ENCODE results near the gene CDK3. TPM values are rescaled to one million over a fixed set of nuclear protein-coding genes. Genes with fewer than 3 reads are reported as not detected.

CDK3 gene
- polyA plus RNA-seq, 1 experiment = 2.9 TPM

GRCh38 chr17:76000016-76000754 is 470 bp upstream of the CDK3 start:
- no peaks in the 10 kb centered on the region for H3K27me3 ChIP-seq (ENCODE audit: control insufficient read depth, insufficient read depth, low read length)
- no peak overlapping the region for H3K27ac ChIP-seq (ENCODE audit: low read depth, low read length)
- ChIA-PET POLR2A (interaction anchor here (0.6 kb wide), 1 partner anchor 288 kb away, joined by 5 read pairs; no protein-coding TSS in a partner anchor), CTCF (interaction anchor here (0.6 to 6.6 kb wide), 9 partner anchors 8 to 182 kb away, joined by 3 to 46 read pairs (median 4); partner anchors contain the start of gene MRPL38)
- TF ChIP-seq, protein P1, sequence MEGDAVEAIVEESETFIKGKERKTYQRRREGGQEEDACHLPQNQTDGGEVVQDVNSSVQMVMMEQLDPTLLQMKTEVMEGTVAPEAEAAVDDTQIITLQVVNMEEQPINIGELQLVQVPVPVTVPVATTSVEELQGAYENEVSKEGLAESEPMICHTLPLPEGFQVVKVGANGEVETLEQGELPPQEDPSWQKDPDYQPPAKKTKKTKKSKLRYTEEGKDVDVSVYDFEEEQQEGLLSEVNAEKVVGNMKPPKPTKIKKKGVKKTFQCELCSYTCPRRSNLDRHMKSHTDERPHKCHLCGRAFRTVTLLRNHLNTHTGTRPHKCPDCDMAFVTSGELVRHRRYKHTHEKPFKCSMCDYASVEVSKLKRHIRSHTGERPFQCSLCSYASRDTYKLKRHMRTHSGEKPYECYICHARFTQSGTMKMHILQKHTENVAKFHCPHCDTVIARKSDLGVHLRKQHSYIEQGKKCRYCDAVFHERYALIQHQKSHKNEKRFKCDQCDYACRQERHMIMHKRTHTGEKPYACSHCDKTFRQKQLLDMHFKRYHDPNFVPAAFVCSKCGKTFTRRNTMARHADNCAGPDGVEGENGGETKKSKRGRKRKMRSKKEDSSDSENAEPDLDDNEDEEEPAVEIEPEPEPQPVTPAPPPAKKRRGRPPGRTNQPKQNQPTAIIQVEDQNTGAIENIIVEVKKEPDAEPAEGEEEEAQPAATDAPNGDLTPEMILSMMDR (IDR thresholded peaks at IDR 0.05; ENCODE audit: low read depth, low read length) = peak; percentile 66
- no peak overlapping the region for H3K4me3 ChIP-seq (ENCODE audit: low read depth, low read length)
- no peak for DNase-seq (ENCODE audit: low read depth, low spot score)
- H3K9me3 ChIP-seq (ENCODE audit: control insufficient read depth, insufficient read depth, low read length) = no peaks in the 10 kb centered on the region

DNA sequence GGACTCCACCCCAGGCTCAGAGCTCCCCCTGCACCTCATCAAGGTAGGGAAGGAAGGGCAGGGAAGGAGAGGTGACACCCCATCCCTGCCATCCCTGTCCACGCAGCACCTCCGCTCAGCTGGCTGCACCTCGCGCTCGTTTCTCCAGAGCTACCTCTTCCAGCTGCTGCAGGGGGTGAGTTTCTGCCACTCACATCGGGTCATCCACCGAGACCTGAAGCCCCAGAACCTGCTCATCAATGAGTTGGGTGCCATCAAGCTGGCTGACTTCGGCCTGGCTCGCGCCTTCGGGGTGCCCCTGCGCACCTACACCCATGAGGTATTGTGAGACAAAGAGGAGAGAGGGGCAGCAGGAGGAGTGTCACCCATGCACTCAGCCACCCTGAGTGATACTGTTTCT is 1.4 kb downstream of the CDK3 start:
- ChIA-PET CTCF (interaction anchor here (0.6 to 6.6 kb wide), 6 partner anchors 10 to 98 kb away, joined by 3 to 46 read pairs (median 8); partner anchors contain the start of gene MRPL38), POLR2A (no interaction called here)

GRCh38 chr17:76003915-76004314 is 3.3 kb downstream of the CDK3 start:
- DNase-seq (ENCODE audit: low read depth, low spot score) = no peak
- CTCF ChIA-PET = interaction anchor here (0.5 to 6.6 kb wide), 7 partner anchors 10 to 100 kb away, joined by 3 to 57 read pairs (median 11); partner anchors contain the start of gene MRPL38

More for the DNA sequence above, 1.4 kb downstream of the CDK3 start:
- Histone ChIP-seq H3K9me3 (ENCODE audit: control insufficient read depth, insufficient read depth, low read length) (no peaks in the 10 kb centered on the region; the same call in 1 of the 2 replicates), H3K27ac (ENCODE audit: low read depth, low read length) (no peak overlapping the region), H3K27me3 (ENCODE audit: control insufficient read depth, insufficient read depth, low read length) (no peaks in the 10 kb centered on the region), H3K4me3 (ENCODE audit: low read depth, low read length) (no peak overlapping the region)
- no peak for DNase-seq (ENCODE audit: low read depth, low spot score)
- TF ChIP-seq, protein P1 (IDR thresholded peaks at IDR 0.05; ENCODE audit: low read depth, low read length) = no peak

GRCh38 chr17:76004750-76005262 is 4.2 kb downstream of the CDK3 start:
- Histone ChIP-seq H3K27me3 (ENCODE audit: control insufficient read depth, insufficient read depth, low read length) (no peaks in the 10 kb centered on the region), H3K4me3 (ENCODE audit: low read depth, low read length) (no peak overlapping the region), H3K9me3 (ENCODE audit: control insufficient read depth, insufficient read depth, low read length) (peaks cover 5% of the 10 kb centered on the region; the same call in 1 of the 2 replicates), H3K27ac (ENCODE audit: low read depth, low read length) (peak overlapping the region; percentile 31)
- DNase-seq (ENCODE audit: low read depth, low spot score) = no peak
- POLR2A ChIA-PET = no interaction called here
- CTCF ChIA-PET = interaction anchor here (0.9 to 6.6 kb wide), 10 partner anchors 8 to 101 kb away, joined by 3 to 57 read pairs (median 4); partner anchors contain the start of gene MRPL38
- TF ChIP-seq, protein P1 (IDR thresholded peaks at IDR 0.05; ENCODE audit: low read depth, low read length) = no peak

More at GRCh38 chr17:76003915-76004314, 3.3 kb downstream of the CDK3 start:
- no peak overlapping the region for H3K4me3 ChIP-seq (ENCODE audit: low read depth, low read length)
- TF ChIP-seq, protein P1 (IDR thresholded peaks at IDR 0.05; ENCODE audit: low read depth, low read length) = no peak
- no peaks in the 10 kb centered on the region for H3K27me3 ChIP-seq (ENCODE audit: control insufficient read depth, insufficient read depth, low read length)
- no peak overlapping the region for H3K27ac ChIP-seq (ENCODE audit: low read depth, low read length)
- peaks cover 3% of the 10 kb centered on the region; the same call in 1 of the 2 replicates for H3K9me3 ChIP-seq (ENCODE audit: control insufficient read depth, insufficient read depth, low read length)
- POLR2A ChIA-PET = interaction anchor here (0.6 kb wide), 1 partner anchor 38 kb away, joined by 4 read pairs; no protein-coding TSS in a partner anchor

All from AG04450 (cell line).